Activated T-cell treated with anti-CD3 and anti-CD28 coated beads for 1 hour (primary cell): ENCODE results near the gene PLP2.

Experiments used
- DNase-seq: peaks from one replicate; pipeline ENCODE4 v3.0.0-alpha.2; 2020; ENCODE audit warnings: low read depth

PLP2 gene

GRCh38 chrX:49186125-49187027, 14.7 kb downstream of the PLP2 start, which contains the start of gene PRICKLE3:
PRICKLE3 (minus strand) TSS chrX:49186373; CDS start chrX:49186297, 76 bp downstream.
- peak; percentile 66 for DNase-seq

- no peak for DNase-seq
Measured at GRCh38 chrX:49187028-49187394, 15.3 kb downstream of the PLP2 start.

GRCh38 chrX:49187526-49187925, 15.8 kb downstream of the PLP2 start:
- no peak for DNase-seq

GRCh38 chrX:49188468-49189076, 16.9 kb downstream of the PLP2 start:
- DNase-seq, result no peak

GRCh38 chrX:49189606-49190005, 17.9 kb downstream of the PLP2 start:
- DNase-seq, result no peak

- DNase-seq, result peak; percentile 58
Measured at GRCh38 chrX:49190821-49191573, 19.3 kb downstream of the PLP2 start.

- DNase-seq, result no peak
Measured at GRCh38 chrX:49191574-49192011, 19.9 kb downstream of the PLP2 start.

GRCh38 chrX:49192722-49193328, 21.1 kb downstream of the PLP2 start:
- no peak for DNase-seq

GRCh38 chrX:49193542-49193964, 21.9 kb downstream of the PLP2 start:
- no peak for DNase-seq

- no peak for DNase-seq
Measured at GRCh38 chrX:49197543-49198087, 25.9 kb downstream of the PLP2 start.

- DNase-seq, result no peak
Measured at GRCh38 chrX:49198540-49199314, 27.0 kb downstream of the PLP2 start.

GRCh38 chrX:49199315-49199595, 27.6 kb downstream of the PLP2 start:
- no peak for DNase-seq

- peak; percentile 81 for DNase-seq
Measured at GRCh38 chrX:49199906-49200771, 28.4 kb downstream of the PLP2 start, which contains the start of gene SYP. SYP (minus strand) TSS chrX:49200193; CDS start chrX:49200186, 7 bp downstream.

GRCh38 chrX:49202022-49202421, 30.3 kb downstream of the PLP2 start:
- DNase-seq, result no peak

GRCh38 chrX:49203536-49203935, 31.8 kb downstream of the PLP2 start:
- no peak for DNase-seq

GRCh38 chrX:49204017-49204416, 32.3 kb downstream of the PLP2 start:
- no peak for DNase-seq

GRCh38 chrX:49204709-49205108, 33.0 kb downstream of the PLP2 start:
- DNase-seq, result no peak

GRCh38 chrX:49205443-49205842, 33.7 kb downstream of the PLP2 start:
- no peak for DNase-seq

- DNase-seq, result no peak
Measured at GRCh38 chrX:49206543-49206942, 34.8 kb downstream of the PLP2 start.

GRCh38 chrX:49208399-49208798, 36.7 kb downstream of the PLP2 start:
- no peak for DNase-seq
